ENCODE measurements around the gene NPDC1.

Gene NPDC1

DNA sequence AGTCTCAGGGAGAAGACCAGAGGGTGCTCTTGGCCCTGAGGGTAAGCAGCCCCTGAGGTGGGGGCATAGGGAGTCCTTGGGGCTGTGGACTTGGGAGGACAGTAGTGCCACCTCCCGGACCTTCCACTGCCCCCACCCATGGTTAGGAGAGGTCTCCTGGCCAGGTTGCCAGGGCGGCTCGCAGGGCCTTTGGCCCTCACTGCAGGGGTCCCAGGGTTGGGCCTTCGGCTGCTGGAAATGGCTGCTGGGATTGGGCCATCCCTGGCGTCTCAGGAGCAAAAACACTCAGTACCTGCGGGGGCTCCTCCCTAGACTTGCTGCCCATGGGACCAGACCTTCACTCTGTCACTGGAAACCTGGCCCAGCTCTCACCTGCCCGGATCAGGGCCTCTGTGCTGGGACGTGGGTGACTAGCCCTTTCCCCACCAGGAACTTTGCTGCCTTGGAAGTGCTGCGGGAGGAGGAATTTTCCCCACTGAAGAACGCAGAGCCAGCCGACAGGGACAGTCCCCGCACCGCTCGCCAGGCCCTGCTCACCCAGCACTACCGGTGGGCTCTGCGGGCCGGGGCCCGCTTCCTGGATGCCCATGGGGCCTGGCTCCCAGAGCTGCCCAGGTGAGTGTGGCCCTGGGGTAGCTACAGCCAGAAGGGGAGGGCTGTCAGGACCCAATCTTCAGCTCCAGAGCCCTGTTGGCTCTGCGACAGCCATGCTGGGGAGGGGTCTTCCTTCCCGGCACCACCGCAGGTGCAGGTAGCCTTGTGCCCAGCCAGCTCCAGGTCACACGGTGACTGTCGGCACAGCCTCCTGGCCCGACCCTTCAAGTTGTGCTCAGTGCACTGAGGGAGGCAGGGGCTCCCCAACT, 34.5 kb upstream of the NPDC1 start:
- DNase-seq, result no peak
- Histone ChIP-seq H3K18ac (ENCODE audit: low read depth in 1 of 2, low read length in 2 of 2) (no peak overlapping the region), H3K9ac (ENCODE audit: low read length) (no peak overlapping the region), H2AFZ (ENCODE audit: low read depth, low read length) (no peak overlapping the region), H3K27me3 (ENCODE audit: control insufficient read depth in 1 of 2, insufficient read depth in 1 of 2, low read length in 2 of 2) (no peaks in the 10 kb centered on the region), H2AK5ac (ENCODE audit: low read length, severe bottlenecking) (no peak overlapping the region), H3K9me3 (ENCODE audit: control insufficient read depth, low read length) (no peaks in the 10 kb centered on the region), H3K4me2 (ENCODE audit: low read length, poor library complexity, severe bottlenecking) (no peak overlapping the region), H4K91ac (ENCODE audit: low read length) (no peak overlapping the region), H4K8ac (ENCODE audit: low read length) (no peak overlapping the region), H3K36me3 (ENCODE audit: control insufficient read depth in 1 of 2, insufficient read depth in 2 of 2, low read depth in 1 of 2, low read length in 2 of 2) (peaks cover 45 to 46% of the 10 kb centered on the region in 2 experiments), H2BK15ac (ENCODE audit: low read depth, poor library complexity, severe bottlenecking) (no peak overlapping the region), H3K4me3 (ENCODE audit: insufficient read depth in 1 of 2, low read depth in 1 of 2, low read length in 2 of 2) (no peak overlapping the region), H2BK120ac (ENCODE audit: low read depth, low read length) (no peak overlapping the region), H3K4me1 (ENCODE audit: control insufficient read depth, insufficient read depth, low read depth, low read length) (peaks cover 52% of the 10 kb centered on the region), H2BK12ac (ENCODE audit: low read length in 2 of 2) (no peak overlapping the region), H3K14ac (ENCODE audit: low read length in 2 of 2) (no peak overlapping the region), H3K79me1 (replicated peaks; ENCODE audit: low read length, poor library complexity, severe bottlenecking) (peaks cover 27% of the 10 kb centered on the region), H3K4ac (ENCODE audit: low read depth in 1 of 2, low read length in 2 of 2) (no peak overlapping the region), H2BK5ac (ENCODE audit: low read depth, low read length, poor library complexity, severe bottlenecking) (no peak overlapping the region), H3K27ac (ENCODE audit: low read length, poor library complexity, severe bottlenecking) (no peak overlapping the region), H3K23ac (ENCODE audit: low read length in 2 of 2) (no peak overlapping the region)
- 95% methylated on average over 21 of the region's 24 CpGs for WGBS

DNA sequence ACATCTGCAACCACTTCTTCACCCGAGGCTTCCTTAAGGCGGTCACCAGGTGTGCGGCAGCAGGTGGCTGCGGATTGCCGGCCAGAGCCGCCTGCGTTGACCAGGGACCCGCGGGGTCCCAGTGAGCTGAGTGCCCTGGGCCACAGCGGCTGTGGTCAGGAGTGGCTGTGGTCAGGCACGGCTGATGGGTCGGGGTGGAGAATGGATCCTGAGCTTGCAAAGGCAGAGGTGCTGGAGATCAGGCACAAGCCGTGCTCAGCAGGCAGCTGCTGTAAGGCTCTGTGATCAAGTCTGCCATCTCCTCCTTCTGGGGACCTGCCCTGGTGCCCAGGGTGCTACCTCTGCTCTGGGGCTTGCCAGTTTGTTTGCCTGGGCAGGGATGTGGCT, 33.4 kb upstream of the NPDC1 start:
- no peak overlapping the region for H3K4ac ChIP-seq (ENCODE audit: low read depth in 1 of 2, low read length in 2 of 2)
- no peak overlapping the region for H2BK15ac ChIP-seq (ENCODE audit: low read depth, poor library complexity, severe bottlenecking)
- 84% methylated on average over 13 of the region's 13 CpGs for WGBS
- H3K9ac ChIP-seq (ENCODE audit: low read length), result no peak overlapping the region
- H4K91ac ChIP-seq (ENCODE audit: low read length), result no peak overlapping the region
- peak overlapping the region in 1 of 2 experiments; percentile 22 for H3K18ac ChIP-seq (ENCODE audit: low read depth in 1 of 2, low read length in 2 of 2)
- H3K4me3 ChIP-seq (ENCODE audit: insufficient read depth in 1 of 2, low read depth in 1 of 2, low read length in 2 of 2), result no peak overlapping the region
- no peak for DNase-seq
- no peak overlapping the region for H3K4me2 ChIP-seq (ENCODE audit: low read length, poor library complexity, severe bottlenecking)
- no peaks in the 10 kb centered on the region for H3K27me3 ChIP-seq (ENCODE audit: control insufficient read depth in 1 of 2, insufficient read depth in 1 of 2, low read length in 2 of 2)
- no peak overlapping the region for H2BK120ac ChIP-seq (ENCODE audit: low read depth, low read length)
- H3K23ac ChIP-seq (ENCODE audit: low read length in 2 of 2), result peak overlapping the region in 1 of 2 experiments; percentile 54
- peaks cover 45 to 46% of the 10 kb centered on the region in 2 experiments for H3K36me3 ChIP-seq (ENCODE audit: control insufficient read depth in 1 of 2, insufficient read depth in 2 of 2, low read depth in 1 of 2, low read length in 2 of 2)
- H3K4me1 ChIP-seq (ENCODE audit: control insufficient read depth, insufficient read depth, low read depth, low read length), result peaks cover 44% of the 10 kb centered on the region
- no peak overlapping the region for H4K8ac ChIP-seq (ENCODE audit: low read length)
- H2BK5ac ChIP-seq (ENCODE audit: low read depth, low read length, poor library complexity, severe bottlenecking), result no peak overlapping the region
- H3K27ac ChIP-seq (ENCODE audit: low read length, poor library complexity, severe bottlenecking), result no peak overlapping the region
- H3K9me3 ChIP-seq (ENCODE audit: control insufficient read depth, low read length), result no peaks in the 10 kb centered on the region
- H3K79me1 ChIP-seq (replicated peaks; ENCODE audit: low read length, poor library complexity, severe bottlenecking), result peaks cover 27% of the 10 kb centered on the region
- H2AK5ac ChIP-seq (ENCODE audit: low read length, severe bottlenecking), result no peak overlapping the region
- no peak overlapping the region for H2AFZ ChIP-seq (ENCODE audit: low read depth, low read length)
- H2BK12ac ChIP-seq (ENCODE audit: low read length in 2 of 2), result peak overlapping the region in 1 of 2 experiments; percentile 8
- peak overlapping the region in 1 of 2 experiments; percentile 69 for H3K14ac ChIP-seq (ENCODE audit: low read length in 2 of 2)

DNA sequence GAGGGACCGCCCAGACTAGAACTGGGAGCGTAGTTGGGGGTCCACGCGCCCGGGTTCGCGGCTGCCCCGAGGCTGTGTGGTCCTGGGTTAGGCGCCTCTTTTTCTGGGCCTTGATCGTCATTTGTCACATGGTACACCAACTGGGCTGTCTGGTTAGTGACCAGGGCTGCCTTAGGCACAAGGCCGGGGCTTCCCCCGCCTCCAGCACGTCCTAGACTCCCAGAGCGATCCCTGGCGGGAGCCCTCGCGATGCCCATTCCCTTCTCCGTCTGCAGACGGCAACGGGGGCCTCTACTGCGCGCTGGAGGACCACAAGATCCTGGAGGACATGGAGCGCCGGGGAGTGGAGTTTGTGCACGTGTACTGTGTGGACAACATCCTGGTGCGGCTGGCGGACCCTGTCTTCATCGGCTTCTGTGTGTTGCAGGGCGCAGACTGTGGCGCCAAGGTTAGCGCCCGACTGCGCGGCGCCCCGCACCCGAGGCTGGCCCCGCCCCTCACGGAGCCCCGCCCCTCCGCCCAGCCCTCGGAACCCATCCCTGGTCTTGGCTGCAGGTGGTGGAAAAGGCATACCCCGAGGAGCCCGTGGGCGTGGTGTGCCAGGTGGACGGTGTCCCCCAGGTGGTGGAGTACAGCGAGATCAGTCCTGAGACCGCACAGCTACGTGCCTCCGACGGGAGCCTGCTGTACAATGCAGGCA, 32.9 kb upstream of the NPDC1 start:
- no peak overlapping the region for H4K91ac ChIP-seq (ENCODE audit: low read length)
- WGBS, result 45% methylated on average over 47 of the region's 51 CpGs
- H3K4me2 ChIP-seq (ENCODE audit: low read length, poor library complexity, severe bottlenecking), result peak overlapping the region; percentile 92
- DNase-seq, result peak; percentile 28
- H3K4me1 ChIP-seq (ENCODE audit: control insufficient read depth, insufficient read depth, low read depth, low read length), result peaks cover 39% of the 10 kb centered on the region
- H3K36me3 ChIP-seq (ENCODE audit: control insufficient read depth in 1 of 2, insufficient read depth in 2 of 2, low read depth in 1 of 2, low read length in 2 of 2), result peaks cover 45 to 46% of the 10 kb centered on the region in 2 experiments
- no peaks in the 10 kb centered on the region for H3K27me3 ChIP-seq (ENCODE audit: control insufficient read depth in 1 of 2, insufficient read depth in 1 of 2, low read length in 2 of 2)
- H3K23ac ChIP-seq (ENCODE audit: low read length in 2 of 2), result peak overlapping the region in 1 of 2 experiments; percentile 70
- H3K18ac ChIP-seq (ENCODE audit: low read depth in 1 of 2, low read length in 2 of 2), result no peak overlapping the region
- no peak overlapping the region for H2BK120ac ChIP-seq (ENCODE audit: low read depth, low read length)
- peak overlapping the region; percentile 76 to 88 for H3K4me3 ChIP-seq (ENCODE audit: insufficient read depth in 1 of 2, low read depth in 1 of 2, low read length in 2 of 2)
- H3K4ac ChIP-seq (ENCODE audit: low read depth in 1 of 2, low read length in 2 of 2), result no peak overlapping the region
- H2AFZ ChIP-seq (ENCODE audit: low read depth, low read length), result no peak overlapping the region
- H3K9me3 ChIP-seq (ENCODE audit: control insufficient read depth, low read length), result no peaks in the 10 kb centered on the region
- H4K8ac ChIP-seq (ENCODE audit: low read length), result no peak overlapping the region
- peak overlapping the region in 1 of 2 experiments; percentile 8 for H2BK12ac ChIP-seq (ENCODE audit: low read length in 2 of 2)
- peak overlapping the region; percentile 31 for H2BK15ac ChIP-seq (ENCODE audit: low read depth, poor library complexity, severe bottlenecking)
- H2BK5ac ChIP-seq (ENCODE audit: low read depth, low read length, poor library complexity, severe bottlenecking), result no peak overlapping the region
- H3K27ac ChIP-seq (ENCODE audit: low read length, poor library complexity, severe bottlenecking), result no peak overlapping the region
- peak overlapping the region in 1 of 2 experiments; percentile 69 for H3K14ac ChIP-seq (ENCODE audit: low read length in 2 of 2)
- peaks cover 27% of the 10 kb centered on the region for H3K79me1 ChIP-seq (replicated peaks; ENCODE audit: low read length, poor library complexity, severe bottlenecking)
- no peak overlapping the region for H2AK5ac ChIP-seq (ENCODE audit: low read length, severe bottlenecking)
- peak overlapping the region; percentile 80 for H3K9ac ChIP-seq (ENCODE audit: low read length)

Measured in mesenchymal stem cell (in vitro differentiated cells and primary cell).